HG02938 (cell line): ENCODE results near the gene TAF11L12.
"Not testable (repeated sequence)": the region's sequence is repeated elsewhere in the genome, so short reads cannot be mapped to it uniquely, and the experiment has no call there.

Source experiments
- ATAC-seq: cut with Tn5 transposase; IDR thresholded peaks from one replicate; pipeline ENCODE4 v1.9.1; 2021; ENCODE audit warnings: mild to moderate bottlenecking, moderate library complexity; ENCODE audit not compliant: unreplicated experiment

The TAF11L12 gene

GRCh38 chr5:17610092-17610491 lies at the start of gene TAF11L12:
TAF11L12 (plus strand) TSS chr5:17610392.
- not testable (repeated sequence) for ATAC-seq

- not testable (repeated sequence) for ATAC-seq
Observed at GRCh38 chr5:17585658-17586057, 24.5 kb upstream of the TAF11L12 start, which contains the start of gene TAF11L7. TAF11L7 (minus strand) TSS chr5:17585758.

- ATAC-seq: not testable (repeated sequence)
Observed at GRCh38 chr5:17590860-17591259, 19.3 kb upstream of the TAF11L12 start, which contains the start of gene TAF11L8. TAF11L8 (minus strand) TSS chr5:17590960.

- not testable (repeated sequence) for ATAC-seq
Observed at GRCh38 chr5:17594255-17594654, 15.9 kb upstream of the TAF11L12 start, which contains the start of gene TAF11L9. TAF11L9 (minus strand) TSS chr5:17594394.

GRCh38 chr5:17597728-17598127 lies 12.5 kb upstream of the TAF11L12 start, which contains the start of gene TAF11L10:
TAF11L10 (minus strand) TSS chr5:17597828.
- ATAC-seq: not testable (repeated sequence)

GRCh38 chr5:17603880-17604279 lies 6.3 kb upstream of the TAF11L12 start, which contains the start of gene TAF11L11:
TAF11L11 (plus strand) TSS chr5:17604183.
- not testable (repeated sequence) for ATAC-seq

- ATAC-seq: no peak
Observed at GRCh38 chr5:17604951-17605350, 5.2 kb upstream of the TAF11L12 start.

- not testable (repeated sequence) for ATAC-seq
Observed at GRCh38 chr5:17607461-17607860, 2.7 kb upstream of the TAF11L12 start.

- ATAC-seq: no peak
Observed at GRCh38 chr5:17614872-17615605, 4.8 kb downstream of the TAF11L12 start.

GRCh38 chr5:17619354-17619753 lies 9.2 kb downstream of the TAF11L12 start:
- ATAC-seq: no peak

- ATAC-seq: no peak
Observed at GRCh38 chr5:17620627-17621026, 10.4 kb downstream of the TAF11L12 start.

- no peak for ATAC-seq
Observed at GRCh38 chr5:17625686-17626085, 15.5 kb downstream of the TAF11L12 start.

GRCh38 chr5:17631788-17632187 lies 21.6 kb downstream of the TAF11L12 start, which contains the start of gene TAF11L13:
TAF11L13 (plus strand) TSS chr5:17632088.
- ATAC-seq: not testable (repeated sequence)

- ATAC-seq: no peak
Observed at GRCh38 chr5:17634160-17634559, 24.0 kb downstream of the TAF11L12 start, which contains the start of gene TAF11L14. TAF11L14 (plus strand) TSS chr5:17634460.

- not testable (repeated sequence) for ATAC-seq
Observed at GRCh38 chr5:17649232-17649631, 39.0 kb downstream of the TAF11L12 start.

GRCh38 chr5:17655201-17655759 lies 45.1 kb downstream of the TAF11L12 start:
- ATAC-seq: not testable (repeated sequence)

- ATAC-seq: no peak
Observed at GRCh38 chr5:17655921-17656320, 45.7 kb downstream of the TAF11L12 start.
